GM18520 (cell line): Measurements from ENCODE around the gene SNX30.
A peak's percentile ranks its signal among the peaks of the same experiment; 100 is the strongest.

Source experiments
- ATAC-seq: cut with Tn5 transposase; IDR thresholded peaks from one replicate; pipeline ENCODE4 v1.9.1; 2021; ENCODE audit not compliant: unreplicated experiment

SNX30 gene

GRCh38 chr9:112751056-112751795 lies 666 bp downstream of the SNX30 start:
- no peak for ATAC-seq

GRCh38 chr9:112752334-112753125 lies 2.0 kb downstream of the SNX30 start:
- ATAC-seq, result no peak

GRCh38 chr9:112753725-112754124 lies 3.2 kb downstream of the SNX30 start:
- no peak for ATAC-seq

GRCh38 chr9:112754578-112754977 lies 4.0 kb downstream of the SNX30 start:
- no peak for ATAC-seq

- no peak for ATAC-seq
Observed at GRCh38 chr9:112755016-112755427, 4.5 kb downstream of the SNX30 start.

- ATAC-seq, result no peak
Observed at GRCh38 chr9:112755675-112756074, 5.1 kb downstream of the SNX30 start.

GRCh38 chr9:112757282-112757883 lies 6.8 kb downstream of the SNX30 start:
- ATAC-seq, result no peak

GRCh38 chr9:112757940-112758339 lies 7.4 kb downstream of the SNX30 start:
- no peak for ATAC-seq

- ATAC-seq, result no peak
Observed at GRCh38 chr9:112760821-112761220, 10.3 kb downstream of the SNX30 start.

GRCh38 chr9:112761912-112762655 lies 11.5 kb downstream of the SNX30 start:
- no peak for ATAC-seq

GRCh38 chr9:112762726-112763518 lies 12.4 kb downstream of the SNX30 start:
- ATAC-seq, result no peak

GRCh38 chr9:112764344-112764743 lies 13.8 kb downstream of the SNX30 start:
- no peak for ATAC-seq

- ATAC-seq, result no peak
Observed at GRCh38 chr9:112764837-112765236, 14.3 kb downstream of the SNX30 start.

GRCh38 chr9:112765281-112765680 lies 14.7 kb downstream of the SNX30 start:
- ATAC-seq, result no peak

GRCh38 chr9:112771359-112772214 lies 21.0 kb downstream of the SNX30 start:
- peak; percentile 27 for ATAC-seq

GRCh38 chr9:112772215-112772509 lies 21.6 kb downstream of the SNX30 start:
- ATAC-seq, result no peak

- no peak for ATAC-seq
Observed at GRCh38 chr9:112772551-112772950, 22.0 kb downstream of the SNX30 start.

- peak; percentile 35 for ATAC-seq
Observed at GRCh38 chr9:112774006-112774996, 23.7 kb downstream of the SNX30 start.
